GM18951 (cell line): ENCODE data around the gene WDR93.
"Not testable (repeated sequence)": the region's sequence is repeated elsewhere in the genome, so short reads cannot be mapped to it uniquely, and the experiment has no call there.

Experiments
- POLR2A ChIP-seq: IDR thresholded peaks from 4 replicates; pipeline ENCODE4 v1.6.1; 2011; ENCODE audit warnings: mild to moderate bottlenecking; ENCODE audit not compliant: insufficient read length, insufficient read depth; ENCODE audit errors: extremely low read depth
- in situ Hi-C: fragments of 300-500 bp; cut with MboI; formaldehyde crosslinking; loops from one replicate; pipeline ENCODE4 v1.12.0; 2022; ENCODE audit warnings: low sequenced_read_pairs, mixed read lengths, inconsistent platforms; ENCODE audit not compliant: unreplicated experiment

The WDR93 gene

DNA sequence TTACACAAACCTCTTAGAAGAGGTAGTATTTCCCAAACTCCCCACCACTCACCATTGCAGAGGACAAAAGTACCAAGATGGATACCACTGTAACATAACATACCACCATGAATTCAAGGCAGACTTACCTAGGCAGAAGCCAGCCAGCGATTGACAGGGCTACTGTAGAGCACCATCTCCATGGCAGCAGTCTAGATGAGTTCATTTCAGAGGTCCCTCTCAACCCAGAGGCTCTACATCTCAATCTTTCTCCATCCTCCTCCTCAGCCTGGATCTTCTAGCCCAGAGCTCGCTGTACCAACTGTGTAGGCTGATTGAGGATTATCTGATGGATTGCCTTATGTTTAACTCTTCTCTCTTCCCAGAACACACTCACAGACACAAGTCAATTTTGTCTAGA, 9.5 kb upstream of the WDR93 start:
- TF ChIP-seq POLR2A, result no peak
- in situ Hi-C loops, result no loop called here

DNA sequence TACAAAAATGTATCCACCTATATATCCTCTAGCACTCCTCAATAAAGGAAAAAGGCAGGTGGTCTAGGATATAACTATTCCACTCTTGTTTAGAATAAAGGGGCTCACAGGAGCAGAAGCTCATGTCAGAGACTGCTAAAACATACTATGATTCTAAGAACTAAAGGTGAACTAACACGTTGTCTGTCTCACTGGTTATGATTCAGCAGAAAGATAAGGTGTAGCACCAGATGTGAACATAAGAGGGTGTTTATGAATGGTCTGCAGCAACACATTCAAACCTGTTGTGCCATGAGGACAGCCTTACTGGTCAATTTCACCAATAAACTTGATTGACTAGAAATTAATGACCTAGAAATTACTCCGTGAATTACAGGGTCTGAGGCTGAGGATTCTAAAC, 4.6 kb upstream of the WDR93 start:
- in situ Hi-C loops, result no loop called here
- TF ChIP-seq POLR2A, result no peak

DNA sequence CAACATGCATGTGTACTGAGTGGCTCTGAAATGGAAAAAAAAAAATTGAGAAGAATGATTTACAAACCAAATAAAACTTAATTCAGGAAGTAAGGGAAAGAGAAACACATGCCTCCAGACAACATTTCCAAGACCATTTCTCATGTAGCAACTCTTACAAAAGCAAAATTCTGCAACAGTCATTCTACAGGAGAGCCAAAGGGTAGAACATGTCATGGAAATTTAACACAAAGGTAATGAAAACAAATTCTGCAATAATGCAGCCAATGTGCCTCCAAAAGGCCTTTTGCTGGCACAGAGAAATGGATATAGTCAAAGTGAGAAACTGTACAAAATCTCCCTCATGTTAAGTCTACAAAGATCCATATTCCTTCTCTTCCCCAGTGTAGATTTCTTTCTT, 4.1 kb upstream of the WDR93 start:
- in situ Hi-C loops, result no loop called here
- no peak for TF ChIP-seq POLR2A

DNA sequence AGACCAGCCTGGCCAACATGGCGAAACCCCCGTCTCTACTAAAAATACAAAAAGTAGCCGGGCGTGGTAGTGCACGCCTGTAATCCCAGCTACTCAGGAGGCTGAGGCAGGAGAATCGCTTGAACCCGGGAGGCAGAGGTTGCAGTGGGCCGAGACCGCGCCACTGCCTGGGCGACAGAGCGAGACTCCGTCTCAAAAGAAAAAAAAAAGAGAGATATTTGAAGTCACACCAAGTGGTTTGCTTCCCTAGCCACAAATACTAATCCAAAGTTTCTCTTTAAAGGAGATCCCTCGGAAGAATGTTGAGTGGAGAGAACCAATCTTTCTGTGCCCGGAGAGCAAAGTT, 708 bp upstream of the WDR93 start:
- in situ Hi-C loops, result not testable (repeated sequence)

DNA sequence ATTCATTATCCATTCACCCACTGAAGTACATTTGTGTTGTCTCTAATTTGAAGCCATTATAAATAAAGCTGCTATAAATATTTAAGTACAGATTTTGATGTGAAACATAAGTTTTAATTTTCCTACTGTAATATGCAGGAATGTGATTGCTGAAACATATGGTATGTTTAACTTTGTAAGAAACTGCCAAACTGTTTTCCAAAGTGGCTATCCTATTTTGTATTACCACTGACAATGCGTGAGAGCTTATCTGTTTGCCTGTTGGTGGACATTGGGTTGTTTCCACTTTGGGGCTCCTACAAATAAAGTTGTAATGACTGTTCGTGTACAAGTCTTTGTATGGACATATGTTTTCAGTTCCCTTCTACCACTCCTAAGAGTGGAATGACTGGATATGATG, 2.5 kb downstream of the WDR93 start:
- in situ Hi-C loops, result no loop called here
- no peak for TF ChIP-seq POLR2A

DNA sequence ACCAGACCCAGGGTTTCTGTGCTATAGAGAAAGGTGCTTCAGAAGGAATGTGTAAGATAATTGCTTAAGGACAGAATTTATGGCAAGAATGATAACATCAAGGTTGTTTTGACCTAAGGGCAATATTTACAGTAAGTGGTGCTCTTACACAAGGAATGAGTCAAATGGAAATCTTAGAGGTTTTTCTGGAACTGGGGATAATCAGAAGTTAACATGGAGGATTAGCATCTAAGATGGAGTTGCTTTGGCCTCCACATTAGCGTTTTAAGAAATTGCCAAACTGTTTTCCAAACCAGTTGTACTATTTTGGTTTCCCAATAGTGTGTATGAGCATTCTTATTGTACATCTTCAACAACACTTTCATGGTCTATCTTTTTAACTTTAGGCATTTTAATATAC, 3.1 kb downstream of the WDR93 start:
- TF ChIP-seq POLR2A, result no peak
- in situ Hi-C loops, result no loop called here

DNA sequence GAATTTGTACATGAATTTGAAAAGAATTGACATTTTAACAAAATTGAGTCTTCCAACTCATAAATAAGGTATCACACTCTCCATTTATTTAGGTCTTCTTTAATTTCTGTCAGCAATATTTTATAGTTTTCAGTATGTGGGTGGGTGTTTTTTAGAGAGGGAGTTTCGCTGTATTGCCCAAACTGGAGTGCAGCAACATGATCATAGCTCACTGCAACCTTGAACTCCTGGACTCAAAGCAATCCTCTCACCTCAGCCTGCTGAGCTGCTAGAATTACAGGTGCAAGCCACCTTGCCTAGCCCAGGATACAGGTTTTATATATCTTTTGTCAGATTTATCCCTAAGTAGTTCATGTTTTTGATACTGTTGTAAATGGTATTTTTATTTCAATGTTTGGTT, 4.6 kb downstream of the WDR93 start:
- TF ChIP-seq POLR2A, result no peak
- in situ Hi-C loops, result no loop called here

DNA sequence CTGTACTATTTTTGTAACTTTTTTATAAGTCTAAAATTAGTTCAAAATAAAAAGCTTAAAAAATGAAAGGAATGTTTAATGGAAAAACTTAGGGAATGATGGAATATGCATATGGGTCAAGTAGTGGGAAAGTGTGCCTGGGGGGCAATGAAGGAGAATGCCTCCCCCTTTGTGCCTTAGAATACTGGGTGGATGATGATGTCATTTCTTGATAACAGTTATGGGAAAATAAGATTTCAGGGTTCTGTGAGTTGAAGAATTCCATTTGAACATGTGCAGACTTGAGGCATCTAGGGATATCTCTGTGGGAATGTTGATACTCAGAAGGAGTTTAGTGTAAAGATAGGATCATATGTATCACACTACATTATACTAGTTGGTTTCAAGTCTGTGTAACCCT, 13.8 kb downstream of the WDR93 start:
- in situ Hi-C loops, result no loop called here
- TF ChIP-seq POLR2A, result no peak

DNA sequence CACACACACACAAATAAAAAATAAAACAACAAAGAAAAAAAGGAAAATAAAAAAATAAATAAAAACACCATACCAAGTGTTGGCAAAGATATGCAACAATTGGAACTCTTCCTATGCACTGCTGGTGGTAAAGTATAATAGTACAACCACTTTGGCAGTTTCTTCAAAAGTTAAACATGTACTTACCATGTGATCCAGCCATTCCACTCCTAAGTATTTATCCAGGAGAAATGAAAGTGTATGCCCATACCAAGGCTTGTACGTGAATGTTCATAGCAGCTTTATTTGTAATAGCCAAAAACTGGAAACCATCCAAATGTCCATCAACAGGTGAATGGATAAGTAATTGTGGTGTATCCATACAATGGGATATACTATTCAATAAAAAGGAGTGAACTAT, 17.0 kb downstream of the WDR93 start:
- no peak for TF ChIP-seq POLR2A
- in situ Hi-C loops, result no loop called here

DNA sequence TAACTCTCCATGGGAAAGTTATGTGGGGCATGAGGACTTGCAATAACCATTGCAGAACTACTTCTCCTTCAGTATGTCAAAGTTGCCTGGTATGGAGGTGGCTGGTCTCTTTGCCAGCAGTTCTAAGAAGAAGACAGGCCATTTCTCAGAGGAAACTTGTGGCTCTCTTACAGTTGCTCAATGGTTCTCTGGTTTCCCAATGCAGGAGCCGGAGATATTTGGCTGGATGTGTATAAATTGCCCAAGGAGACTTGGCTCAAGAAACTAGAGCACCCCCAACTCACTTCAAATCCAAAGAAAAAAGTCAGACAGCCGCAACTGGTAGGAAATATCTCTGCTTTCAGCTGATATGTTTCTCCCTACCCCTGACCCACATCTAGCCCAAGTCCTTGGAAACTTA, 24.2 kb downstream of the WDR93 start:
- in situ Hi-C loops, result no loop called here
- no peak for TF ChIP-seq POLR2A

DNA sequence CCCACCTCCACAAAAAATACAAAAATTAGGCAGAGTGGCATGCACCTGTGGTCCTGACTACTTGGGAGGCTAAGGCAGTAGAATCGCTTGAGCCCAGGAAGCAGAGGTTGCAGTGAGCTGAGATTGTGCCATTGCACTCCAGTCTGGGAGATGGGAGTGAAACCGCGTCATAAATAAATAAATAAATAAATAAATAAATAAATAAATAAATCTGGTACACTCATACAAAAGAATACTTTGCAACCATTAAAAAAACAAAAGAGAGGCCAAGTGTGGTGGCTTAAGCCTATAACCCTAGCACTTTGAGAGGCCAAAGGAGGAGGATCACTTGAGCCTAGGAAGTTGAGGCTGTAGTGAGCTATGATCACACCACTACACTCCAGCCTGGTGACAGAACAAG, 32.4 kb downstream of the WDR93 start:
- in situ Hi-C loops, result no loop called here
- no peak for TF ChIP-seq POLR2A

DNA sequence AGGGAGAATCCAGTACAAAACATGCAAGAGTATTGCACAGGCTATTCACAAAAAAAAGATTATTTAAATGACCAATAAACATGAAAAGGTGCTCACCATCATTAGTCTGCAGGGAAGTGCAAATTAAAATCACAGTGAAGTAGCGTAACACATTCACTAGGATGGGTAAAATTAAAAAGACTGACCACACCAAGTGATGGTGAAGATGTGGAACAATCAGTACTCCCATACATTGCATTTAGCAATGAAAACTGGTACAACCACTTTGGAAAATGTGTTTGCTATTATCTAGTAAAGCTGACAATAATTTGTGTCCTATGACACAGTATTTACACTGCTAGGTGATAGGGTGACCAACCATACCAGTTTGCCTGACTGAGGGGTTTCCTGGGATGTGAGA, 34.0 kb downstream of the WDR93 start:
- TF ChIP-seq POLR2A, result no peak
- in situ Hi-C loops, result no loop called here

DNA sequence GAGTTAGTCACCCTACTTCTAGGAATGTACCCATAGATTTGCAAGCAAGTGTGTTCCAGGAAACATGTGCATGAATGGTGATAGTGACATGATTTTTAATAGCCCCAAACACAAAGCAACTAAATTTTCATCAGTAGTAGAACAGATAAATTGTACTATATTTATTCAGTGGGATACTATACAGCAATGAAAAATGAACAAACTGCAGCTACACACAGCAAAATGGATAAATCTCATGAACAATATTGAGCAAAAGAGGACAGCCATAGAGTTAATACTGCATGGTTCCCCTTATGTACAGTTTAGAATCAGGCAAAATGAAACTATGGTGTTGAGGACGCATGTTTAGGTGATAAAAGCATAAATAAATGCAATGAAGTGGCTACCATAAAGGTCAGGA, 34.5 kb downstream of the WDR93 start:
- in situ Hi-C loops, result no loop called here
- TF ChIP-seq POLR2A, result no peak

DNA sequence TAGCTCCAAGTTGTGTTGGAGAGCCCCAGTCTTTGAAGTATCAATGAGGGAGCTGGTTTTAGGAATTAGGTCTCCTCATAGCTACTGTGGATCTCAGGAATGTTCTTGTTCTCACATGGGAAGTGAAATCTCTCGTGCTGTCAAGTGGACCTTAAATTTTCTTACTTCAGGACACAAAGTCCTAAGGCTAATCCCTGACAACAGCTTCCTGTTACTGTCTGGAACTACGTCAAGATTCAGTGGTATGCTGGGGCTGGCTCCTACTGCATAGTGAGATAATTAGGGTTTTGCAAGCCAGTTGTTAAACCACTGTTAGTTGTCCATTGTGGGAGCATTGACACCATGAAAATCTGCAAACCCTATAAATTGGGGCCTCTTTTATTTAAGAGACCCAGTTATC, 37.6 kb downstream of the WDR93 start:
- in situ Hi-C loops, result no loop called here
- no peak for TF ChIP-seq POLR2A

DNA sequence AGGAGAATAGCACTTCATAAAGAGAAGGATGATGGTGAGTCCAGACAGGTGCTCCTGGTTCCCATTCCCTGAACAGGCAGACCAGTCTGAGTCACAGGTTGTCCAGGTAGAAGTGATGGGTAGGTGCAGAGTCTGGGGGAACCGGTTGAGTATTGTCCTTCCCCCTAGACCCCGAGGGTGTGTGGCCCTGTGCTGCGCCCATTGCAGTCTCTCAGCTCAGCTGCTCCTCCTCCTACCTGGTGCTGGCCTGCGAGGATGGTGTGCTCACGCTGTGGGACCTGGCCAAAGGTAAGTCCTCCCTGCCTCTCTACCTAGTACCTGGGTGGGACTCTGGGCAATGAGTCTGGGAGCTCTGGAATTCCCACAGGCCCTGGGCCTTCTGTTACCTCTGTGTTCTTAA, 40.7 kb downstream of the WDR93 start:
- in situ Hi-C loops, result no loop called here
- no peak for TF ChIP-seq POLR2A
